ENCODE measurements around the gene BICDL1. TPM values are rescaled to one million over a fixed set of nuclear protein-coding genes. Genes with fewer than 3 reads are reported as not detected.
A peak's percentile ranks its signal among the peaks of the same experiment; 100 is the strongest.

Gene BICDL1
- total and polyA plus RNA-seq, 2 of the 4 experiments (the other 2 are of a cell fraction): not detected

DNA sequence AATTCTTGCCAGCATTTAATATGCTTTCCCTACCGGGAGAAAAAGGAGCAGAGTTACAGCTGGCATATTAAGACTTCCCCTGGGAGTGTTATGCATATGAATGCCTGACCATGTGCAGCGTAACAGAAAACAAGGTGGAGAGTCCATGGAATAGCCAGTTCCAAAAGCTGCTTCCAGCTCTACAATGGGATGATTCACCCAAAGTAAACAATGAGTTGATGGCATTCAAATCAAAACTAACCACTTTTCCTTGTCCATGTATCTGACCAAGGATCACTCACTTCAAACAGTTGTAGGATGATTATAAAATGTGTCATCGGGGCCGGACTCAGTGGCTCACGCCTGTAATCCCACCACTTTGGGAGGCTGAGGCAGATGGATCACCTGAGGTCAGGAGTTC is 48.1 kb upstream of the BICDL1 start:
- no peak overlapping the region for H2AFZ ChIP-seq (replicated peaks; ENCODE audit: low read length, poor library complexity)
- H3K27ac ChIP-seq (ENCODE audit: insufficient read depth, low read length): no peak overlapping the region
- H3K9me3 ChIP-seq (ENCODE audit: control insufficient read depth, insufficient read depth, low read length): no peaks in the 10 kb centered on the region
- no peak overlapping the region for H4K8ac ChIP-seq (ENCODE audit: low read depth in 2 of 2, low read length in 2 of 2)
- CTCF ChIA-PET: interaction anchor here (1.0 kb wide), 1 partner anchor 160 kb away, joined by 3 read pairs; no protein-coding TSS in a partner anchor
- no peak overlapping the region for H3K4ac ChIP-seq (ENCODE audit: low read depth, low read length)
- no peaks in the 10 kb centered on the region for H3K9me1 ChIP-seq (ENCODE audit: insufficient read depth, low read length)
- POLR2A ChIA-PET (ENCODE audit: unreplicated experiment): no interaction called here
- DNase-seq: peak; percentile 68
- H3K18ac ChIP-seq (ENCODE audit: low read depth, low read length): no peak overlapping the region
- H3K23ac ChIP-seq (ENCODE audit: low read depth, low read length): no peak overlapping the region
- no peak overlapping the region for H2BK120ac ChIP-seq (ENCODE audit: low read depth, low read length)
- no peak overlapping the region for H3K4me3 ChIP-seq (ENCODE audit: insufficient read depth, low read depth, low read length)
- no peak overlapping the region for H2BK5ac ChIP-seq (ENCODE audit: low read depth, low read length, poor library complexity, severe bottlenecking)
- no peaks in the 10 kb centered on the region for H3K4me1 ChIP-seq (ENCODE audit: control insufficient read depth, insufficient read depth, low read length)
- H3K27me3 ChIP-seq (ENCODE audit: control insufficient read depth, insufficient read depth, low read length): peaks cover 4% of the 10 kb centered on the region; the same call in 1 of the 2 replicates
- no peaks in the 10 kb centered on the region for H3K36me3 ChIP-seq (ENCODE audit: control insufficient read depth, insufficient read depth, low read length)
- no peak overlapping the region for H3K14ac ChIP-seq (replicated peaks; ENCODE audit: low read depth, low read length)
- H2BK20ac ChIP-seq (ENCODE audit: low read depth, low read length): no peak overlapping the region
- no peak overlapping the region for H4K5ac ChIP-seq (ENCODE audit: low read depth, low read length)
- H3K9ac ChIP-seq (ENCODE audit: low read depth, low read length): no peak overlapping the region
- intact Hi-C loops (cut with micrococcal nuclease): no loop called here
- no peak overlapping the region for H2BK15ac ChIP-seq (ENCODE audit: low read depth, low read length)
- H4K91ac ChIP-seq (ENCODE audit: insufficient read depth, low read depth, low read length): no peak overlapping the region
- ATAC-seq (ENCODE audit: low read depth): peak; percentile 53; the same call in 1 of the 2 replicates
- WGBS, 2 experiments (ENCODE audit: extremely low coverage in 2 of 2, insufficient read length in 1 of 2): no CpG with 5 or more reads among the region's 5 CpGs
- H3K56ac ChIP-seq (ENCODE audit: extremely low read depth, insufficient read depth, low read length): no peak overlapping the region
- dilution Hi-C loops (cut with HindIII; ENCODE audit: low sequenced_read_pairs, unreplicated experiment): no loop called here
- no peak overlapping the region for H3K4me2 ChIP-seq (ENCODE audit: low read depth, low read length)
- no peak overlapping the region for H2AK9ac ChIP-seq (replicated peaks; ENCODE audit: low read depth, low read length, poor library complexity)
- no peak overlapping the region for H2AK5ac ChIP-seq (ENCODE audit: low read depth, low read length)
- in situ Hi-C loops (cut with MboI; ENCODE audit: low sequenced_read_pairs): no loop called here
- no peaks in the 10 kb centered on the region for H4K20me1 ChIP-seq (ENCODE audit: insufficient read depth, low read length)
- no peaks in the 10 kb centered on the region for H3K79me1 ChIP-seq (ENCODE audit: low read depth in 1 of 2, low read length in 2 of 2)
- no peak for TF ChIP-seq BHLHE40 (IDR thresholded peaks at IDR 0.05; ENCODE audit: low read depth, low read length)
- TF ChIP-seq RFX5 (IDR thresholded peaks at IDR 0.05; ENCODE audit: low read depth, low read length): no peak
- TF ChIP-seq CHD1 (IDR thresholded peaks at IDR 0.05; ENCODE audit: low read depth, low read length): no peak
- TF ChIP-seq, protein P1, sequence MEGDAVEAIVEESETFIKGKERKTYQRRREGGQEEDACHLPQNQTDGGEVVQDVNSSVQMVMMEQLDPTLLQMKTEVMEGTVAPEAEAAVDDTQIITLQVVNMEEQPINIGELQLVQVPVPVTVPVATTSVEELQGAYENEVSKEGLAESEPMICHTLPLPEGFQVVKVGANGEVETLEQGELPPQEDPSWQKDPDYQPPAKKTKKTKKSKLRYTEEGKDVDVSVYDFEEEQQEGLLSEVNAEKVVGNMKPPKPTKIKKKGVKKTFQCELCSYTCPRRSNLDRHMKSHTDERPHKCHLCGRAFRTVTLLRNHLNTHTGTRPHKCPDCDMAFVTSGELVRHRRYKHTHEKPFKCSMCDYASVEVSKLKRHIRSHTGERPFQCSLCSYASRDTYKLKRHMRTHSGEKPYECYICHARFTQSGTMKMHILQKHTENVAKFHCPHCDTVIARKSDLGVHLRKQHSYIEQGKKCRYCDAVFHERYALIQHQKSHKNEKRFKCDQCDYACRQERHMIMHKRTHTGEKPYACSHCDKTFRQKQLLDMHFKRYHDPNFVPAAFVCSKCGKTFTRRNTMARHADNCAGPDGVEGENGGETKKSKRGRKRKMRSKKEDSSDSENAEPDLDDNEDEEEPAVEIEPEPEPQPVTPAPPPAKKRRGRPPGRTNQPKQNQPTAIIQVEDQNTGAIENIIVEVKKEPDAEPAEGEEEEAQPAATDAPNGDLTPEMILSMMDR (conservative IDR thresholded peaks at IDR 0.05; ENCODE audit: low read depth, low read length): no peak
- no peak for TF ChIP-seq SMC3 (IDR thresholded peaks at IDR 0.05; ENCODE audit: low read depth, low read length)
- no peak for TF ChIP-seq MAZ (IDR thresholded peaks at IDR 0.05; ENCODE audit: borderline replicate concordance, low read depth, low read length)
- TF ChIP-seq MXI1 (IDR thresholded peaks at IDR 0.05; ENCODE audit: borderline replicate concordance, low read depth, low read length): no peak
- no peak for TF ChIP-seq CEBPB (IDR thresholded peaks at IDR 0.05; ENCODE audit: low read depth, low read length)
- TF ChIP-seq FOS (IDR thresholded peaks at IDR 0.05; ENCODE audit: low read depth, low read length): no peak
- TF ChIP-seq RCOR1 (IDR thresholded peaks at IDR 0.05; ENCODE audit: insufficient replicate concordance, low read length): no peak
- no peak for TF ChIP-seq RAD21 (IDR thresholded peaks at IDR 0.05; ENCODE audit: low read length)
- TF ChIP-seq, protein P2, sequence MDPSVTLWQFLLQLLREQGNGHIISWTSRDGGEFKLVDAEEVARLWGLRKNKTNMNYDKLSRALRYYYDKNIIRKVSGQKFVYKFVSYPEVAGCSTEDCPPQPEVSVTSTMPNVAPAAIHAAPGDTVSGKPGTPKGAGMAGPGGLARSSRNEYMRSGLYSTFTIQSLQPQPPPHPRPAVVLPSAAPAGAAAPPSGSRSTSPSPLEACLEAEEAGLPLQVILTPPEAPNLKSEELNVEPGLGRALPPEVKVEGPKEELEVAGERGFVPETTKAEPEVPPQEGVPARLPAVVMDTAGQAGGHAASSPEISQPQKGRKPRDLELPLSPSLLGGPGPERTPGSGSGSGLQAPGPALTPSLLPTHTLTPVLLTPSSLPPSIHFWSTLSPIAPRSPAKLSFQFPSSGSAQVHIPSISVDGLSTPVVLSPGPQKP (IDR thresholded peaks at IDR 0.05; ENCODE audit: borderline replicate concordance, low read depth, low read length): no peak
- no peak for TF ChIP-seq POLR2A (IDR thresholded peaks at IDR 0.05; ENCODE audit: low read depth, low read length)
- TF ChIP-seq MAFK (IDR thresholded peaks at IDR 0.05; ENCODE audit: low read depth, low read length): no peak
- no peak for TF ChIP-seq NFE2L2 (IDR thresholded peaks at IDR 0.05; ENCODE audit: low read depth, low read length)
- BruUV-seq (replicated peaks): no TSS peak

Measured in IMR-90 (cell line).